Vagina (tissue), 2 donors: ENCODE results near the gene PLXDC1.

Experiments
- POLR2A ChIP-seq, 2 donors: fragments of 450-650 bp; IDR thresholded peaks; one replicate each; pipeline ENCODE4 v1.6.1; 2017; ENCODE audit warnings: antibody characterized with exemption in 2 of 2, mild to moderate bottlenecking in 2 of 2, moderate library complexity in 2 of 2
- POLR2AphosphoS5 ChIP-seq, 2 donors: sonication (generic); formaldehyde crosslinking; IDR thresholded peaks; one replicate each; pipeline ENCODE4 v1.9.0; 2017; ENCODE audit warnings: antibody characterized with exemption in 2 of 2, mild to moderate bottlenecking in 2 of 2, low read depth in 1 of 2; ENCODE audit not compliant: insufficient read depth in 1 of 2
- TF ChIP-seq, protein P1 (sequence below), 3 experiments: fragments of 450-650 bp in 2 of 3; fragments of 200-600 bp in 1 of 3; sonication (generic) in 1 of 3; IDR thresholded peaks; one replicate each; pipeline ENCODE4 v1.5.1; 2017 to 2019; ENCODE audit warnings: antibody characterized with exemption in 3 of 3, mild to moderate bottlenecking in 2 of 3, moderate library complexity in 2 of 3

GRCh38 chr17:39195568-39196160 is 44.2 kb upstream of the PLXDC1 start:
- TF ChIP-seq, protein P1, sequence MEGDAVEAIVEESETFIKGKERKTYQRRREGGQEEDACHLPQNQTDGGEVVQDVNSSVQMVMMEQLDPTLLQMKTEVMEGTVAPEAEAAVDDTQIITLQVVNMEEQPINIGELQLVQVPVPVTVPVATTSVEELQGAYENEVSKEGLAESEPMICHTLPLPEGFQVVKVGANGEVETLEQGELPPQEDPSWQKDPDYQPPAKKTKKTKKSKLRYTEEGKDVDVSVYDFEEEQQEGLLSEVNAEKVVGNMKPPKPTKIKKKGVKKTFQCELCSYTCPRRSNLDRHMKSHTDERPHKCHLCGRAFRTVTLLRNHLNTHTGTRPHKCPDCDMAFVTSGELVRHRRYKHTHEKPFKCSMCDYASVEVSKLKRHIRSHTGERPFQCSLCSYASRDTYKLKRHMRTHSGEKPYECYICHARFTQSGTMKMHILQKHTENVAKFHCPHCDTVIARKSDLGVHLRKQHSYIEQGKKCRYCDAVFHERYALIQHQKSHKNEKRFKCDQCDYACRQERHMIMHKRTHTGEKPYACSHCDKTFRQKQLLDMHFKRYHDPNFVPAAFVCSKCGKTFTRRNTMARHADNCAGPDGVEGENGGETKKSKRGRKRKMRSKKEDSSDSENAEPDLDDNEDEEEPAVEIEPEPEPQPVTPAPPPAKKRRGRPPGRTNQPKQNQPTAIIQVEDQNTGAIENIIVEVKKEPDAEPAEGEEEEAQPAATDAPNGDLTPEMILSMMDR (IDR thresholded peaks at IDR 0.05), result no peak
- TF ChIP-seq POLR2AphosphoS5 (IDR thresholded peaks at IDR 0.05; ENCODE audit: insufficient read depth in 1 of 2, low read depth in 1 of 2), result no peak
- TF ChIP-seq POLR2A (IDR thresholded peaks at IDR 0.05), result no peak
